SIG-M5 treated with dmso at 0.1 percent for 504 hours (cell line): ENCODE data around the gene FAM131A.
A peak's percentile ranks its signal among the peaks of the same experiment; 100 is the strongest.

Experiments
- DNase-seq: peaks from one replicate; lab custom pipeline; 2025; ENCODE audit not compliant: unreplicated experiment; lab: John Stamatoyannopoulos, UW

FAM131A gene

DNA sequence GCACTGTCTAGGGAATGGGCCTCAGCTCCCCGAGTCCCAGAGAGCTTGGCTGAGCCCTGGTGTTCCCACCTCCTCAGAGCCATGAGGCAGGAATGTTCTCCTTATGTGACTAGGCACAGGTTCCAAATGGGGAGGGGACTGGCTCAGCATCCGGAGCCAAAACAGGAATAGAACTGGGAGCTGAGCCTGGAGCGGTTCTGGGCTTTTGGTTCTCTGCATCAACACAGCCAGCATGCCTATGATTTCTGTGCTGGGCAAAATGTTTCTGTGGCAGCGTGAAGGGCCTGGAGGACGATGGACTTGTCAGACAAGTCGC is at the start of gene FAM131A:
Gene FAM131A (plus strand): TSS at position 202 of the 316 bp plus-strand sequence. CDS start 31 bp downstream, at position 233.
- DNase-seq = no peak

- DNase-seq = peak; percentile 67
Measured at GRCh38 chr3:184289426-184289938, 47.9 kb upstream of the FAM131A start.

- DNase-seq = no peak
Measured at GRCh38 chr3:184290331-184290730, 47.1 kb upstream of the FAM131A start.

- DNase-seq = no peak
Measured at GRCh38 chr3:184291044-184291737, 46.2 kb upstream of the FAM131A start.

DNA sequence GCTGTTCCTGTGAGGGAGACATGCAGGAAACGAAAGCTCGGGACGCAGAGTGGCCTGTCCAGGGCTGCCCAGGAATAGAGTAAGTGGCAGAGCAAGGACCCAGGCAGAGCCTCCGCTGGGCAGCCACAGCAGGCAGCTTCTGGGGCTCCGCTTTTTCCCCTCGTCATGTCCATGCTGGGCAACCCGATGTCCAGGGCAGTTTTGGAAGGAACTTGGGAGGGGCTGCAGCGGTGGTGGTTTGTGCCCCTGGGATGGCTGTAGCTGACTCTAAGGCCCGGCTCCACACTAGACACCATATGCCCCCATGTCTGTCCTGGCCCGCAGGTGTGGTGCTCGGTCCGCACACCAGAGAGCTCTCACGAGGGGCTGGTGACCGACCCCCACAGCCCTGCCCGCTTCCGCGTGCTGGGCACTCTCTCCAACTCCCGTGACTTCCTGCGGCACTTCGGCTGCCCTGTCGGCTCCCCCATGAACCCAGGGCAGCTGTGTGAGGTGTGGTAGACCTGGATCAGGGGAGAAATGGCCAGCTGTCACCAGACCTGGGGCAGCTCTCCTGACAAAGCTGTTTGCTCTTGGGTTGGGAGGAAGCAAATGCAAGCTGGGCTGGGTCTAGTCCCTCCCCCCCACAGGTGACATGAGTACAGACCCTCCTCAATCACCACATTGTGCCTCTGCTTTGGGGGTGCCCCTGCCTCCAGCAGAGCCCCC is 45.5 kb upstream of the FAM131A start:
- DNase-seq = no peak

- no peak for DNase-seq
Measured at GRCh38 chr3:184295771-184296170, 41.6 kb upstream of the FAM131A start.

- DNase-seq = no peak
Measured at GRCh38 chr3:184296616-184297015, 40.8 kb upstream of the FAM131A start.

- peak; percentile 93 for DNase-seq
Measured at GRCh38 chr3:184298759-184299487, 38.5 kb upstream of the FAM131A start, which contains the start of gene PSMD2. Gene PSMD2 (plus strand): TSS chr3:184299241. CDS start chr3:184299267, 26 bp downstream.

DNA sequence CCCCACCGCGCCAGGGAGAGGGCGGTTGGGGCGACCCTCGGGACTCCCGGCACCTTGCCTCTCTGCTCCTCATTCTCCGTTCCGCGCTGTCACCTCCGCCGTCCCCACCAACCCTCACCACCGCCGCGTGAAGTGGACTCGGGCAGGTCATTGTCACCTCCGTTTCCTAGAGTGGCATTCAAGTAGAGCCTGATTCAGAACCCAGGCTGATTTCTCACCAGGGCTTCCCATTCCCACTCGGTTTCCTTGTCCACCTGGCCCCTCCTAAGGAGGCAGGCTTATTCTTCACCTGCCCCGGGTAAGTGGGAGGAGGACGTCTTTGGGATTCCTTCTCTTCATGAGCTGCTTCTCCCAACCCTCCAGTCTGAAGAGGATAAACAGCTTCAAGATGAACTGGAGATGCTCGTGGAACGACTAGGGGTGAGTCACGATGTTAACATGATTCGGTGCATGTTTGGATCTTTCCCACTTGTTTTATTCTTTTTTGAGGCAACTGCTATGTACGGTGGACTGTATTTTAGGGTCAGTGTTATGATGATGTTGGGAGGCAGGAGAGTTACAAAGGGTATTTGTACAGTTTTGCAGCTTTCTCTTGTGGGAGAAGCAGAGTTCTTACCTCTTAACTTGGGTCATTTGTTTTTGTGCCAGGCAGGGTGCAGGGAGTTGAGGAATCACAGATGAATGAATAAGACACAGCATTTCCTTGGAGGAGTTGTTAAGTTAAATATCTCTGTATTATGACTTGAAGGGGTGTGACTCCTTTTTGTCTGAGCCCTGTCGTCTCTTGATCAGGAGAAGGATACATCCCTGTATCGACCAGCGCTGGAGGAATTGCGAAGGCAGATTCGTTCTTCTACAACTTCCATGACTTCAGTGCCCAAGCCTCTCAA is 37.7 kb upstream of the FAM131A start:
- DNase-seq = peak; percentile 36

GRCh38 chr3:184300378-184300720 is 37.1 kb upstream of the FAM131A start:
- no peak for DNase-seq

DNA sequence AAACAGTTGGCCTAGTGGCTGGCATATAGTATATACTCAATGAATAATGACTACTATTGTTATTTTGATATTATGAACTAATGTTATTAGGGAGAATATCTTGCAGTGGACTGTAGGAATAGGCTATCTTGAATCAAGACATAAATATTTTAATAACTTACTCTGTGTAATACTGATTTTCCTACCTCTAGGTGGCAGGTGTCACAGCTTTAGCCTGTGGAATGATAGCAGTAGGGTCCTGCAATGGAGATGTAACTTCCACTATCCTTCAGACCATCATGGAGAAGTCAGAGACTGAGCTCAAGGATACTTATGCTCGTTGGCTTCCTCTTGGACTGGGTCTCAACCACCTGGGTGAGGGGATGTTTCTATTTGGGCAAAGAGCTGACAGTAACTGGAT is 31.8 kb upstream of the FAM131A start:
- DNase-seq = peak; percentile 32

DNA sequence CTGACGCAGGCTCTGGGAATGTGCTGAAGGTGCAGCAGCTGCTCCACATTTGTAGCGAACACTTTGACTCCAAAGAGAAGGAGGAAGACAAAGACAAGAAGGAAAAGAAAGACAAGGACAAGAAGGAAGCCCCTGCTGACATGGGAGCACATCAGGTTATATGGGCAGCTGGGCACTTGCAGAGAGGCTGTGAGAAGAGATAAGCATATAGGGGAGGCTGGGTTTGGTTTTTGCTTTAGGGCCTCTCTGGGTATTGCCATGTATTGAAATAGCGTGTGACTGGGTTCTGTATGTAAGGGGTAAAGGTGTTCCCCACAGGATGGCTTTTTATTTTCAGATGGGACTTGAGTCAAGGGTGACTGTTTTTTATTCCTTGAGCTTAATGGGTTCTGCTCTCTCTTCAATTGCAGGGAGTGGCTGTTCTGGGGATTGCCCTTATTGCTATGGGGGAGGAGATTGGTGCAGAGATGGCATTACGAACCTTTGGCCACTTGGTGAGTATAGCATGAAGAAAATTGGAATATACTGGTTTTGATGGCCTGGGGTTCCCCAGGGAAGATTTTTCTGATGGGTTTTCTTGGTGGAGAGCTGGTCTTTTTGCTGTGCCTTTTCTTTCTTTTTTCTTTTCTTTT is 30.9 kb upstream of the FAM131A start:
- no peak for DNase-seq

DNA sequence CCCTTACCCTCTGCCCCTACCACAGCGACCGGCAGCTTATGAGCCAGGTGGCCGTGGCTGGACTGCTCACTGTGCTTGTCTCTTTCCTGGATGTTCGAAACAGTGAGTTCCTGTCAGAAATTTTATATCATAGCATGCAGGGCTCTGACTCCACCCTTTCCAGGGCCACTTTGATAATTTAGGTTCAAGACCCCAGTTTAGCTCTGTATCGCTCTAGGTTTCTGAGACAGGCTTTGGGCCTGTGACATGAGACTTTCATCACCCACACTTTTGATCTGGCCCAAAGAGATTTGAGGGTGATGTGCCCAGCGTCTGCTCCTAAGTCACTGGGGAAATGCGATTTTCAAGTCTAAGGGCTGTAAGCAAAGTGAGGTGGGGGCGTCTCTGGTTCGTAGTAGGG is 29.5 kb upstream of the FAM131A start:
- no peak for DNase-seq

GRCh38 chr3:184308744-184309143 is 28.7 kb upstream of the FAM131A start:
- no peak for DNase-seq

DNA sequence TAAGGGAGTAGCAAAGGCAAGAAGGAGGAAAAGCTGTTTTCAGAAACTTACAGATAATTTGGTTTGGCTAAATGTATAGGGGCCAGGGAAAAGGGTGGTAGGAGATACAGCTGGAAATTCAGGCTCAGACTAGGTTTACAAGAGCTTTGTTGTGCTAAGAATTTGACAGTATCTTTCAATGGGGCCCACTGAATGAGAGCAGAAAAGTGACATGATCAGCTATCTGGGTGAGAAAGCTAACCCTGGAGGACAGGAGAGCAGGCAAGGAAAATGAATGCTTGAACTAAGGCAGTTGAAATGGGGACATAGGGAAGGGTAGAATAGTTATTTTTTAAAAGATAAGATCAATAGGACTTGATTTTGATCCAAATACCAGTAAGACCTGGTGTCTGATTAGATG is 25.8 kb upstream of the FAM131A start:
- no peak for DNase-seq

- peak; percentile 93 for DNase-seq
Measured at GRCh38 chr3:184314363-184314699, 23.1 kb upstream of the FAM131A start, which contains the start of gene EIF4G1. Gene EIF4G1 (plus strand): TSS chr3:184314606. CDS start chr3:184315797, 1,191 bp downstream.

DNA sequence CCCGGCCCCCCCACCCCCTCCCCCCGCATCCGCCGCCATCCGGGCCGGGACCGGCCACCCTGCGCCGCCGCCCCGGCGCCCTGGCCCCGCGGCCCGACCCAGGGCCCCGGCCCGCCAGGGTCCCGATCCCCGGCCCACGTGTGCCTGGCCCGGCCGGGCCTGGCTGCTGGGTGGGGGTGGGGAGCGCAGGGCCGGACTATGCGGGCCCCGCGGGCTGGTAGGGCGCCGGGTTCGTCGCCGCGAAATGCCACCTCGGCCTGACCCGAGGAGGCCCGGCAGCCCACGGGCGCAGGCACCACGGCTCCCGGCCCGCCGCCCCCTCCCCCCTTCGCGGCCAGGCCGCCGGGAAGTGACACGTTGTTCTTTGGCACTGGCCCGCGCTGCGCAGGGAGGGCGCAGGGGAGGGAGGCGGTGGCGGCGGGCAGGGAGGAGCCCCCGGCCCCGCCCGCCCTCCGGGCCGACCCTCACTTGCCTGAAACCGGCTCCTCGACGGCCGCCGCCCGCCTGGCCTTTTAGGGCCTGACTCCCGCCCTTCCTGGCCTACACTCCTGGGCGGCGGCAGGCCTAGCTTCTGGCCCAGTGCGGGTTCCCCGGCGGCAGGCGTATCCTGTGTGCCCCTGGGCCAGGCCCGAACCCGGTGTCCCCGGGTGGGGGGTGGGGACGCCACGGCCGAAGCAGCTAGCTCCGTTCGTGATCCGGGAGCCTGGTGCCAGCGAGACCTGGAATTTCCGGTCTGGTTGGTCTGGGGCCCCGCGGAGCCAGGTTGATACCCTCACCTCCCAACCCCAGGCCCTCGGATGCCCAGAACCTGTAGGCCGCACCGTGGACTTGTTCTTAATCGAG is 22.5 kb upstream of the FAM131A start:
- peak; percentile 19 for DNase-seq

DNA sequence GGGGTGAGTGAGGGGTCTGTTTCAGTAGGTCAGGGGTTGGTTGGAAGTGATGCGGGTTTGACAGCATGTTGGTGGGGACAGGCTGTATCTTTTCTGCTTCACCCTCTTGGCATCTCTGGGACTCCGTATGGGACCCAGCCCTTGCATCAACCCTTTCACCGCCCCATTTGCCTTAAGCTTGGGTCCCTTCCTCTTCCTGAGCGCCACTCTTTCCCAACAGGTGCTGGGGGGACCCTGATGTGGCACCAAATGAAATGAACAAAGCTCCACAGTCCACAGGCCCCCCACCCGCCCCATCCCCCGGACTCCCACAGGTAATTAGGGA is 21.9 kb upstream of the FAM131A start:
- peak; percentile 47 for DNase-seq

- peak; percentile 24 for DNase-seq
Measured at GRCh38 chr3:184315871-184316661, 21.3 kb upstream of the FAM131A start.
